Measurements from ENCODE around the gene GMDS.

DNA sequence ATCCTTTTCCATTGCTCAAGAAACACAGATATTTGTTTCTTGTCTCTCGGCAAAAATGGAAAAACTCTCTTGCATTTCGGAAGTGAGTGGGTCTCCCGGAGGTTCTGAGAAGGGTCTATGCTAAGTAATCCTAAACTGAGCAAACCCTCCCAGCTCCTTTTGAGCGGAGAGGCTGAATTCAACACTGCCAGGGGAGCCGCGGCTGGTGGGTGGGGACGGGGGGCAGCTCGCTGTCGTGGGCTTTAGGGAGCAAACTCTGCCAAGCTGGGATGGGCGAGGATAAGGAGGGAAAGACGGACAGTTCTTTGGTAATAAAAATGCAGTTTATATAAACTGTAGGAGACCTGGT lies 424.3 kb downstream of the GMDS start:
- TF ChIP-seq, protein P1, sequence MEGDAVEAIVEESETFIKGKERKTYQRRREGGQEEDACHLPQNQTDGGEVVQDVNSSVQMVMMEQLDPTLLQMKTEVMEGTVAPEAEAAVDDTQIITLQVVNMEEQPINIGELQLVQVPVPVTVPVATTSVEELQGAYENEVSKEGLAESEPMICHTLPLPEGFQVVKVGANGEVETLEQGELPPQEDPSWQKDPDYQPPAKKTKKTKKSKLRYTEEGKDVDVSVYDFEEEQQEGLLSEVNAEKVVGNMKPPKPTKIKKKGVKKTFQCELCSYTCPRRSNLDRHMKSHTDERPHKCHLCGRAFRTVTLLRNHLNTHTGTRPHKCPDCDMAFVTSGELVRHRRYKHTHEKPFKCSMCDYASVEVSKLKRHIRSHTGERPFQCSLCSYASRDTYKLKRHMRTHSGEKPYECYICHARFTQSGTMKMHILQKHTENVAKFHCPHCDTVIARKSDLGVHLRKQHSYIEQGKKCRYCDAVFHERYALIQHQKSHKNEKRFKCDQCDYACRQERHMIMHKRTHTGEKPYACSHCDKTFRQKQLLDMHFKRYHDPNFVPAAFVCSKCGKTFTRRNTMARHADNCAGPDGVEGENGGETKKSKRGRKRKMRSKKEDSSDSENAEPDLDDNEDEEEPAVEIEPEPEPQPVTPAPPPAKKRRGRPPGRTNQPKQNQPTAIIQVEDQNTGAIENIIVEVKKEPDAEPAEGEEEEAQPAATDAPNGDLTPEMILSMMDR (IDR thresholded peaks at IDR 0.05; ENCODE audit: borderline replicate concordance, extremely low read depth, low read length, poor library complexity, severe bottlenecking) = no peak
- no peak for TF ChIP-seq EZH2 (IDR thresholded peaks at IDR 0.05; ENCODE audit: borderline replicate concordance, low read depth, low read length, severe bottlenecking)

Measured in DND-41 (cell line).